Liver (tissue), 9 donors: ENCODE results near the gene CSTPP1. TPM values are rescaled to one million over a fixed set of nuclear protein-coding genes. Genes with fewer than 3 reads are reported as not detected.

Experiments
- DNase-seq: peaks from one replicate; pipeline ENCODE4 v3.0.0-alpha.2; 2017; ENCODE audit warnings: low spot score
- H3K27ac ChIP-seq, 2 donors: one replicate each; pipeline ENCODE4 v1.7.0; 2013; ENCODE audit warnings: inconsistent platforms in 2 of 2, low read length in 2 of 2, control low read depth in 1 of 2, low read depth in 1 of 2, mild to moderate bottlenecking in 1 of 2
- H3K27me3 ChIP-seq, 4 donors: one replicate each; pipeline versions ENCODE4 v1.6.1 to v1.7.0; 2013; ENCODE audit warnings: low read length in 3 of 4, inconsistent platforms in 1 of 4, mild to moderate bottlenecking in 1 of 4, moderate library complexity in 1 of 4; ENCODE audit not compliant: control insufficient read depth in 4 of 4, insufficient read depth in 4 of 4
- H3K36me3 ChIP-seq, 4 donors: one replicate each; pipeline versions ENCODE4 v1.6.1 to v1.7.0; 2013; ENCODE audit warnings: low read length in 3 of 4, mild to moderate bottlenecking in 3 of 4, low read depth in 1 of 4, moderate library complexity in 1 of 4; ENCODE audit not compliant: control insufficient read depth in 4 of 4, insufficient read depth in 3 of 4
- H3K4me1 ChIP-seq, 4 donors: one replicate each; pipeline versions ENCODE4 v1.6.1 to v1.7.0; 2013; ENCODE audit warnings: low read length in 3 of 4, mild to moderate bottlenecking in 3 of 4, moderate library complexity in 1 of 4; ENCODE audit not compliant: control insufficient read depth in 4 of 4, insufficient read depth in 4 of 4
- H3K4me3 ChIP-seq, 3 donors: one replicate each; pipeline versions ENCODE4 v1.6.1 to v1.7.0; 2013; ENCODE audit warnings: low read length in 3 of 3, control low read depth in 1 of 3, low read depth in 1 of 3, mild to moderate bottlenecking in 1 of 3
- H3K9ac ChIP-seq, 2 donors: one replicate each; pipeline ENCODE4 v1.7.0; 2013; ENCODE audit warnings: low read length in 2 of 2, mild to moderate bottlenecking in 2 of 2, moderate library complexity in 2 of 2, control low read depth in 1 of 2, low read depth in 1 of 2
- H3K9me3 ChIP-seq, 4 donors: one replicate each; pipeline versions ENCODE4 v1.6.1 to v1.7.0; 2013; ENCODE audit warnings: low read length in 3 of 4; ENCODE audit not compliant: control insufficient read depth in 4 of 4
- EGR1 ChIP-seq, 2 donors: IDR thresholded peaks; 2 replicates each; pipeline ENCODE4 v1.6.1; 2016 to 2018; ENCODE audit warnings: antibody characterized with exemption in 2 of 2, low read depth in 2 of 2
- FOXA1 ChIP-seq: IDR thresholded peaks from 2 replicates; pipeline ENCODE4 v1.6.1; 2016; ENCODE audit warnings: antibody characterized with exemption
- FOXA2 ChIP-seq: IDR thresholded peaks from 2 replicates; pipeline ENCODE4 v1.6.1; 2016; ENCODE audit warnings: antibody characterized with exemption
- GABPA ChIP-seq, 2 donors: IDR thresholded peaks in 1 of 2; conservative IDR thresholded peaks in 1 of 2; 2 replicates each; pipeline ENCODE4 v1.6.1; 2016; ENCODE audit warnings: antibody characterized with exemption in 2 of 2, mild to moderate bottlenecking in 1 of 2, moderate library complexity in 1 of 2
- HNF4A ChIP-seq, 2 donors: conservative IDR thresholded peaks; 2 replicates each; pipeline ENCODE4 v1.6.1; 2016; ENCODE audit warnings: antibody characterized with exemption in 2 of 2, mild to moderate bottlenecking in 2 of 2
- HNF4G ChIP-seq: IDR thresholded peaks from 2 replicates; pipeline ENCODE4 v1.6.1; 2016; ENCODE audit warnings: antibody characterized with exemption
- JUND ChIP-seq, 2 donors: IDR thresholded peaks; 2 replicates each; pipeline ENCODE4 v1.6.1; 2016; ENCODE audit warnings: antibody characterized with exemption in 2 of 2
- NR2F2 ChIP-seq: IDR thresholded peaks from 2 replicates; pipeline ENCODE4 v1.6.1; 2016; ENCODE audit warnings: antibody characterized with exemption
- RAD21 ChIP-seq, 2 donors: IDR thresholded peaks; 2 replicates each; pipeline ENCODE4 v1.6.1; 2016; ENCODE audit warnings: antibody characterized with exemption in 2 of 2, mild to moderate bottlenecking in 2 of 2
- RXRA ChIP-seq, 2 donors: IDR thresholded peaks; 2 replicates each; pipeline ENCODE4 v1.6.1; 2017 to 2018; ENCODE audit warnings: antibody characterized with exemption in 2 of 2, mild to moderate bottlenecking in 1 of 2
- SP1 ChIP-seq: IDR thresholded peaks from 2 replicates; pipeline ENCODE4 v1.6.1; 2018; ENCODE audit warnings: antibody characterized with exemption, mild to moderate bottlenecking
- TAF1 ChIP-seq: conservative IDR thresholded peaks from 2 replicates; pipeline ENCODE4 v1.6.1; 2016; ENCODE audit warnings: antibody characterized with exemption, mild to moderate bottlenecking
- YY1 ChIP-seq: IDR thresholded peaks from 2 replicates; pipeline ENCODE4 v1.6.1; 2016; ENCODE audit warnings: antibody characterized with exemption, mild to moderate bottlenecking
- WGBS: extraction: QIAGEN DNeasy Blood & Tissue Kit; methylation state at CpG from one replicate; pipeline ENCODE4 v1.1.7; 2013; 5-methylcytosine and 5-hydroxymethylcytosine counted together
- polyA plus RNA-seq, 2 donors: library from polyadenylated mRNA; stranded (reverse) in 1 of 2; unstranded in 1 of 2; fragments of 200-250 nt in 1 of 2; fragments of >200 nt in 1 of 2; fragmentation: Nextera tagmentation in 1 of 2; extraction: Ambion mirVana in 1 of 2; gene quantifications; one replicate each; pipeline versions ENCODE4 v1.2.1 to v1.2.3, GENCODE V29; 2013 to 2015
- total RNA-seq, 2 donors: library from RNA; depleted of rRNA; stranded (reverse); fragments of >200 nt; gene quantifications; one replicate each; pipeline ENCODE4 v1.2.3, GENCODE V29; 2014
- TF ChIP-seq, protein P1 (sequence below): IDR thresholded peaks from 2 replicates; pipeline ENCODE4 v1.6.1; 2016; ENCODE audit warnings: antibody characterized with exemption
- TF ChIP-seq, protein P2 (sequence below): fragments of 150-350 bp; IDR thresholded peaks from 2 replicates; pipeline ENCODE4 v1.5.1; 2017; ENCODE audit warnings: improper control_type of control experiment, low read depth, low read length; ENCODE audit not compliant: missing input control
- TF ChIP-seq, protein P3 (sequence below): IDR thresholded peaks from 2 replicates; pipeline ENCODE4 v1.6.1; 2016; ENCODE audit warnings: antibody characterized with exemption
- TF ChIP-seq, protein P4 (sequence below): IDR thresholded peaks from 2 replicates; pipeline ENCODE4 v1.6.1; 2016; ENCODE audit warnings: antibody characterized with exemption
- TF ChIP-seq, protein P5 (sequence below): IDR thresholded peaks from 2 replicates; pipeline ENCODE4 v1.6.1; 2016; ENCODE audit warnings: antibody characterized with exemption, mild to moderate bottlenecking
- donor health status: healthy.
- donor health status: healthy.
- donor health status: healthy.
- donor health status: healthy.
- donor health status: healthy.

Gene CSTPP1
- total and polyA plus RNA-seq, 4 donors = 5.4 to 6.6 (median 5.7) TPM

DNA sequence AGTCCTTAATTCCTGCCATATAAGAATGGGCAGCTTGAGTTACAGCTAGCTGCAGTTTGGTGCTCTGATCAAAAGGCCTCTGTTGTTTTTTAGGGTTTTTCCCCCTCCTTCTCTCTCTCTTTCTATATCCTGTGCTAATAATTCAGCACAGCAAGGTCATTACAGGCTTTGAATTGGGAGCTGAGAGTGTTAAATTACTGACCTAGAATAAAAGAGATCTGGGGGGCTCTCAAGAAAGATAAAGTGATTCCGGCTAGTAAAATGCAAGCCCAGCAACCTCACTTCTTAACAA is 84.9 kb downstream of the CSTPP1 start:
- no peak for DNase-seq
- H3K27ac ChIP-seq = no peak overlapping the region
- 92% methylated on average over 1 of the region's 1 CpG for WGBS

DNA sequence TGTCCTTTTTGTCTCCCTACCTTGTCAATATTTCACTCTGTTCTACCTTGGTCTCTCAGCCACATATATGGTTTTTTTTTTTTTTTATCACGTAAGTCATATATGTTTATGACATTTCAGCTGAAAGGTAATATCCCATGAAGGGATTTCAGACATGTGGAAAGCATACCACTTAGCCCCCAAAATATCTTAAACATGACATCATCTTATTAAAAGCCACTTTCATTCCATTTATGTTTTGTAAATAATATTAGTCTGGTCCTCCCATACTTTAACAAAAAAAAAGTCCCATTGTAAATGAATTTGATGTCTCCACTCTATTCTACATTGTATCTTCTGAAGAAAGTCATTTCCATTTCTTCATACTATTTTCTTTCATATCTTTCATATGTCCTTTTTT is 85.4 kb downstream of the CSTPP1 start:
- Histone ChIP-seq H3K4me3 (no peak overlapping the region), H3K9me3 (no peaks in the 10 kb centered on the region), H3K36me3 (no peaks in the 10 kb centered on the region), H3K27ac (no peak overlapping the region), H3K9ac (no peak overlapping the region), H3K4me1 (peaks cover 0 to 4% (median 1%) of the 10 kb centered on the region in 4 donors), H3K27me3 (no peaks in the 10 kb centered on the region)
- TF ChIP-seq HNF4A (conservative IDR thresholded peaks at IDR 0.05) (no peak), TAF1 (no peak), EGR1 (IDR thresholded peaks at IDR 0.05; ENCODE audit: low read depth in 2 of 2) (no peak), YY1 (no peak), GABPA (IDR thresholded peaks at IDR 0.05 in 1 of 2, conservative IDR thresholded peaks at IDR 0.05 in 1 of 2) (no peak), FOXA1 (no peak), NR2F2 (no peak), RAD21 (IDR thresholded peaks at IDR 0.05) (no peak), JUND (IDR thresholded peaks at IDR 0.05) (no peak), HNF4G (no peak), SP1 (no peak), FOXA2 (no peak), RXRA (IDR thresholded peaks at IDR 0.05) (no peak)
- TF ChIP-seq, protein P1, sequence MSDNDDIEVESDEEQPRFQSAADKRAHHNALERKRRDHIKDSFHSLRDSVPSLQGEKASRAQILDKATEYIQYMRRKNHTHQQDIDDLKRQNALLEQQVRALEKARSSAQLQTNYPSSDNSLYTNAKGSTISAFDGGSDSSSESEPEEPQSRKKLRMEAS = no peak
- TF ChIP-seq, protein P2, sequence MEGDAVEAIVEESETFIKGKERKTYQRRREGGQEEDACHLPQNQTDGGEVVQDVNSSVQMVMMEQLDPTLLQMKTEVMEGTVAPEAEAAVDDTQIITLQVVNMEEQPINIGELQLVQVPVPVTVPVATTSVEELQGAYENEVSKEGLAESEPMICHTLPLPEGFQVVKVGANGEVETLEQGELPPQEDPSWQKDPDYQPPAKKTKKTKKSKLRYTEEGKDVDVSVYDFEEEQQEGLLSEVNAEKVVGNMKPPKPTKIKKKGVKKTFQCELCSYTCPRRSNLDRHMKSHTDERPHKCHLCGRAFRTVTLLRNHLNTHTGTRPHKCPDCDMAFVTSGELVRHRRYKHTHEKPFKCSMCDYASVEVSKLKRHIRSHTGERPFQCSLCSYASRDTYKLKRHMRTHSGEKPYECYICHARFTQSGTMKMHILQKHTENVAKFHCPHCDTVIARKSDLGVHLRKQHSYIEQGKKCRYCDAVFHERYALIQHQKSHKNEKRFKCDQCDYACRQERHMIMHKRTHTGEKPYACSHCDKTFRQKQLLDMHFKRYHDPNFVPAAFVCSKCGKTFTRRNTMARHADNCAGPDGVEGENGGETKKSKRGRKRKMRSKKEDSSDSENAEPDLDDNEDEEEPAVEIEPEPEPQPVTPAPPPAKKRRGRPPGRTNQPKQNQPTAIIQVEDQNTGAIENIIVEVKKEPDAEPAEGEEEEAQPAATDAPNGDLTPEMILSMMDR = no peak
- TF ChIP-seq, protein P3, sequence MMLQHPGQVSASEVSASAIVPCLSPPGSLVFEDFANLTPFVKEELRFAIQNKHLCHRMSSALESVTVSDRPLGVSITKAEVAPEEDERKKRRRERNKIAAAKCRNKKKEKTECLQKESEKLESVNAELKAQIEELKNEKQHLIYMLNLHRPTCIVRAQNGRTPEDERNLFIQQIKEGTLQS = no peak
- TF ChIP-seq, protein P4, sequence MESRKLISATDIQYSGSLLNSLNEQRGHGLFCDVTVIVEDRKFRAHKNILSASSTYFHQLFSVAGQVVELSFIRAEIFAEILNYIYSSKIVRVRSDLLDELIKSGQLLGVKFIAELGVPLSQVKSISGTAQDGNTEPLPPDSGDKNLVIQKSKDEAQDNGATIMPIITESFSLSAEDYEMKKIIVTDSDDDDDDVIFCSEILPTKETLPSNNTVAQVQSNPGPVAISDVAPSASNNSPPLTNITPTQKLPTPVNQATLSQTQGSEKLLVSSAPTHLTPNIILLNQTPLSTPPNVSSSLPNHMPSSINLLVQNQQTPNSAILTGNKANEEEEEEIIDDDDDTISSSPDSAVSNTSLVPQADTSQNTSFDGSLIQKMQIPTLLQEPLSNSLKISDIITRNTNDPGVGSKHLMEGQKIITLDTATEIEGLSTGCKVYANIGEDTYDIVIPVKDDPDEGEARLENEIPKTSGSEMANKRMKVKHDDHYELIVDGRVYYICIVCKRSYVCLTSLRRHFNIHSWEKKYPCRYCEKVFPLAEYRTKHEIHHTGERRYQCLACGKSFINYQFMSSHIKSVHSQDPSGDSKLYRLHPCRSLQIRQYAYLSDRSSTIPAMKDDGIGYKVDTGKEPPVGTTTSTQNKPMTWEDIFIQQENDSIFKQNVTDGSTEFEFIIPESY = no peak
- TF ChIP-seq, protein P5, sequence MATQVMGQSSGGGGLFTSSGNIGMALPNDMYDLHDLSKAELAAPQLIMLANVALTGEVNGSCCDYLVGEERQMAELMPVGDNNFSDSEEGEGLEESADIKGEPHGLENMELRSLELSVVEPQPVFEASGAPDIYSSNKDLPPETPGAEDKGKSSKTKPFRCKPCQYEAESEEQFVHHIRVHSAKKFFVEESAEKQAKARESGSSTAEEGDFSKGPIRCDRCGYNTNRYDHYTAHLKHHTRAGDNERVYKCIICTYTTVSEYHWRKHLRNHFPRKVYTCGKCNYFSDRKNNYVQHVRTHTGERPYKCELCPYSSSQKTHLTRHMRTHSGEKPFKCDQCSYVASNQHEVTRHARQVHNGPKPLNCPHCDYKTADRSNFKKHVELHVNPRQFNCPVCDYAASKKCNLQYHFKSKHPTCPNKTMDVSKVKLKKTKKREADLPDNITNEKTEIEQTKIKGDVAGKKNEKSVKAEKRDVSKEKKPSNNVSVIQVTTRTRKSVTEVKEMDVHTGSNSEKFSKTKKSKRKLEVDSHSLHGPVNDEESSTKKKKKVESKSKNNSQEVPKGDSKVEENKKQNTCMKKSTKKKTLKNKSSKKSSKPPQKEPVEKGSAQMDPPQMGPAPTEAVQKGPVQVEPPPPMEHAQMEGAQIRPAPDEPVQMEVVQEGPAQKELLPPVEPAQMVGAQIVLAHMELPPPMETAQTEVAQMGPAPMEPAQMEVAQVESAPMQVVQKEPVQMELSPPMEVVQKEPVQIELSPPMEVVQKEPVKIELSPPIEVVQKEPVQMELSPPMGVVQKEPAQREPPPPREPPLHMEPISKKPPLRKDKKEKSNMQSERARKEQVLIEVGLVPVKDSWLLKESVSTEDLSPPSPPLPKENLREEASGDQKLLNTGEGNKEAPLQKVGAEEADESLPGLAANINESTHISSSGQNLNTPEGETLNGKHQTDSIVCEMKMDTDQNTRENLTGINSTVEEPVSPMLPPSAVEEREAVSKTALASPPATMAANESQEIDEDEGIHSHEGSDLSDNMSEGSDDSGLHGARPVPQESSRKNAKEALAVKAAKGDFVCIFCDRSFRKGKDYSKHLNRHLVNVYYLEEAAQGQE = no peak
- DNase-seq = no peak
- WGBS = 88% methylated on average over 1 of the region's 1 CpG

More for the DNA sequence above, 84.9 kb downstream of the CSTPP1 start:
- Histone ChIP-seq H3K27me3 (no peaks in the 10 kb centered on the region), H3K36me3 (no peaks in the 10 kb centered on the region), H3K9me3 (no peaks in the 10 kb centered on the region), H3K4me1 (peaks cover 0 to 4% (median 1%) of the 10 kb centered on the region in 4 donors), H3K4me3 (no peak overlapping the region), H3K9ac (no peak overlapping the region)
- TF ChIP-seq EGR1 (IDR thresholded peaks at IDR 0.05; ENCODE audit: low read depth in 2 of 2) (no peak), JUND (IDR thresholded peaks at IDR 0.05) (no peak)
